DND-41 (cell line): ENCODE measurements around the gene NTM.

Source experiments
- EZH2 ChIP-seq: IDR thresholded peaks from 3 replicates; pipeline ENCODE4 v1.6.1; 2012; ENCODE audit warnings: borderline replicate concordance, low read depth, mild to moderate bottlenecking, moderate library complexity, low read length, inconsistent platforms; ENCODE audit not compliant: severe bottlenecking
- TF ChIP-seq, protein P1 (sequence below): IDR thresholded peaks from 2 replicates; pipeline ENCODE4 v1.5.1; 2012; ENCODE audit warnings: borderline replicate concordance, low read length, moderate library complexity, mild to moderate bottlenecking; ENCODE audit not compliant: poor library complexity, severe bottlenecking; ENCODE audit errors: extremely low read depth

DNA sequence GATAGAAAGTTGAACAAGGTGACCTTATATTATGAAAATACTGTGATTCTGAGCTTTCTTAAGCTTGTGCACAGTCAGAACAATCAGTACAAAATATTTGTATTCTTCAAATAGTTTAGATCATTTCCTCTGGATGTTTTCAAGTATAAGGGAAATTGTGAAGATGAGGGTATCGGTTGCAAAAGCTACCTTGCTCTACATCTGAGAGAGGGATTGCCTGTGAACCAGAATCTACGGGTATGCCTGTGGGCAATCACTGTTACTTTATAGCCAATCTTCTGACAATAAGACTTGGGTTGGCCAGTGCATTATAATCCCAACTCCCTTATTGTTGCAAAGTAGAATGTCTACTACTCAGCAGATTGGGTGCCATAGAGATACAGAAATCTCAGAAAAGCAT, 90.5 kb downstream of the NTM start:
- TF ChIP-seq, protein P1, sequence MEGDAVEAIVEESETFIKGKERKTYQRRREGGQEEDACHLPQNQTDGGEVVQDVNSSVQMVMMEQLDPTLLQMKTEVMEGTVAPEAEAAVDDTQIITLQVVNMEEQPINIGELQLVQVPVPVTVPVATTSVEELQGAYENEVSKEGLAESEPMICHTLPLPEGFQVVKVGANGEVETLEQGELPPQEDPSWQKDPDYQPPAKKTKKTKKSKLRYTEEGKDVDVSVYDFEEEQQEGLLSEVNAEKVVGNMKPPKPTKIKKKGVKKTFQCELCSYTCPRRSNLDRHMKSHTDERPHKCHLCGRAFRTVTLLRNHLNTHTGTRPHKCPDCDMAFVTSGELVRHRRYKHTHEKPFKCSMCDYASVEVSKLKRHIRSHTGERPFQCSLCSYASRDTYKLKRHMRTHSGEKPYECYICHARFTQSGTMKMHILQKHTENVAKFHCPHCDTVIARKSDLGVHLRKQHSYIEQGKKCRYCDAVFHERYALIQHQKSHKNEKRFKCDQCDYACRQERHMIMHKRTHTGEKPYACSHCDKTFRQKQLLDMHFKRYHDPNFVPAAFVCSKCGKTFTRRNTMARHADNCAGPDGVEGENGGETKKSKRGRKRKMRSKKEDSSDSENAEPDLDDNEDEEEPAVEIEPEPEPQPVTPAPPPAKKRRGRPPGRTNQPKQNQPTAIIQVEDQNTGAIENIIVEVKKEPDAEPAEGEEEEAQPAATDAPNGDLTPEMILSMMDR = no peak
- no peak for TF ChIP-seq EZH2
